Activated CD8-positive, alpha-beta T cell treated with anti-CD3 and anti-CD28 coated beads for 36 hours (primary cell): ENCODE results near the gene KIF3A. TPM values are rescaled to one million over a fixed set of nuclear protein-coding genes. Genes with fewer than 3 reads are reported as not detected.

Experiments used
- ATAC-seq: fragments of 200-7000 bp; cut with Tn5 transposase; one replicate; pipeline ENCODE4 v1.10.0; 2021; ENCODE audit warnings: mild to moderate bottlenecking, moderate library complexity
- CTCF ChIA-PET: fragments of 350-600 bp; sonication (Branson Sonifier 250); formaldehyde crosslinking; loops from one replicate; lab custom pipeline; 2021; ENCODE audit warnings: antibody characterized with exemption; lab: Charles Lee
- POLR2A ChIA-PET: fragments of 350-600 bp; sonication (Branson Sonifier 250); formaldehyde crosslinking; loops from one replicate; lab custom pipeline; 2021; ENCODE audit warnings: antibody characterized with exemption; lab: Charles Lee
- DNase-seq: peaks from one replicate; pipeline ENCODE4 v3.0.0-alpha.2; 2020
- H3K27ac Mint-ChIP-seq: one replicate; pipeline ENCODE4 v1.8.0; 2021; ENCODE audit warnings: mild to moderate bottlenecking, mixed read lengths
- H3K27me3 Mint-ChIP-seq: one replicate; pipeline ENCODE4 v1.8.0; 2021; ENCODE audit warnings: mixed read lengths
- H3K36me3 Mint-ChIP-seq: one replicate; pipeline ENCODE4 v1.8.0; 2021; ENCODE audit warnings: low read depth, mixed read lengths
- H3K4me1 Mint-ChIP-seq: one replicate; pipeline ENCODE4 v1.8.0; 2021; ENCODE audit warnings: low read depth, mixed read lengths
- H3K4me3 Mint-ChIP-seq: one replicate; pipeline ENCODE4 v1.8.0; 2021; ENCODE audit warnings: mild to moderate bottlenecking, moderate library complexity, mixed read lengths
- H3K9me3 Mint-ChIP-seq: one replicate; pipeline ENCODE4 v1.8.0; 2021; ENCODE audit warnings: mixed read lengths
- CTCF ChIP-seq: fragments of 200-600 bp; IDR thresholded peaks from one replicate; pipeline ENCODE4 v1.8.0; 2022; ENCODE audit warnings: antibody characterized with exemption, mild to moderate bottlenecking
- intact Hi-C: fragments of 100-400 bp; cut with micrococcal nuclease; formaldehyde crosslinking; loops from one replicate; pipeline ENCODE4 v1.10.0; 2022
- total RNA-seq, 2 experiments: library from RNA; stranded (reverse); gene quantifications; one replicate each; pipeline ENCODE4 v1.2.3, GENCODE V29; 2021

The KIF3A gene
- total RNA-seq, 2 experiments from 2014 or later = 16.4 to 17.0 TPM

GRCh38 chr5:132680780-132681475 lies 56.4 kb downstream of the KIF3A start:
- no peak for ATAC-seq
- no peak for TF ChIP-seq CTCF
- Mint-ChIP-seq H3K9me3 (no peaks in the 10 kb centered on the region), H3K27me3 (no peaks in the 10 kb centered on the region), H3K27ac (no peak overlapping the region), H3K4me1 (peaks cover 20% of the 10 kb centered on the region), H3K4me3 (no peak overlapping the region), H3K36me3 (no peaks in the 10 kb centered on the region)
- DNase-seq = no peak
- ChIA-PET POLR2A (no interaction called here), CTCF (no interaction called here)
- intact Hi-C loops = no loop called here

- H3K27ac Mint-ChIP-seq = no peak overlapping the region
- ATAC-seq (no peak), DNase-seq (no peak)
- ChIA-PET CTCF (interaction anchor here (1.1 to 2.3 kb wide), 4 partner anchors 15 to 36 kb away, joined by 3 to 8 read pairs (median 3); no protein-coding TSS in a partner anchor), POLR2A (interaction anchor here (0.6 to 1.8 kb wide), 2 partner anchors 9 to 72 kb away, joined by 3 to 6 read pairs; no protein-coding TSS in a partner anchor)
- H3K36me3 Mint-ChIP-seq = no peaks in the 10 kb centered on the region
- TF ChIP-seq CTCF = no peak
- no peak overlapping the region for H3K4me3 Mint-ChIP-seq
- peaks cover 20% of the 10 kb centered on the region for H3K4me1 Mint-ChIP-seq
- no peaks in the 10 kb centered on the region for H3K9me3 Mint-ChIP-seq
- H3K27me3 Mint-ChIP-seq = no peaks in the 10 kb centered on the region
- intact Hi-C loops = no loop called here
Observed at GRCh38 chr5:132679717-132680380, 57.5 kb downstream of the KIF3A start.

GRCh38 chr5:132679166-132679565 lies 58.2 kb downstream of the KIF3A start:
- ChIA-PET POLR2A (interaction anchor here (1.8 kb wide), 1 partner anchor 10 kb away, joined by 6 read pairs; no protein-coding TSS in a partner anchor), CTCF (interaction anchor here (1.0 to 2.3 kb wide), 5 partner anchors 14 to 143 kb away, joined by 3 to 8 read pairs (median 3); no protein-coding TSS in a partner anchor)
- H3K36me3 Mint-ChIP-seq = no peaks in the 10 kb centered on the region
- intact Hi-C loops = no loop called here
- H3K4me1 Mint-ChIP-seq = peaks cover 19% of the 10 kb centered on the region
- H3K27me3 Mint-ChIP-seq = no peaks in the 10 kb centered on the region
- DNase-seq = no peak
- no peak overlapping the region for H3K27ac Mint-ChIP-seq
- no peak overlapping the region for H3K4me3 Mint-ChIP-seq
- no peak for TF ChIP-seq CTCF
- ATAC-seq = no peak
- no peaks in the 10 kb centered on the region for H3K9me3 Mint-ChIP-seq

- no peak for TF ChIP-seq CTCF
- intact Hi-C loops = no loop called here
- Mint-ChIP-seq H3K27ac (no peak overlapping the region), H3K4me3 (no peak overlapping the region), H3K9me3 (no peaks in the 10 kb centered on the region), H3K36me3 (no peaks in the 10 kb centered on the region), H3K27me3 (no peaks in the 10 kb centered on the region), H3K4me1 (peaks cover 23% of the 10 kb centered on the region)
- POLR2A ChIA-PET = interaction anchor here (1.4 to 1.8 kb wide), 2 partner anchors 10 to 37 kb away, joined by 4 to 6 read pairs; no protein-coding TSS in a partner anchor
- no peak for DNase-seq
- ATAC-seq = no peak
- CTCF ChIA-PET = interaction anchor here (1.0 to 2.3 kb wide), 4 partner anchors 13 to 142 kb away, joined by 3 to 8 read pairs (median 3); no protein-coding TSS in a partner anchor
Observed at GRCh38 chr5:132678735-132679134, 58.6 kb downstream of the KIF3A start.
